Putamen (tissue), 1 donor: ENCODE results near the gene SRGAP3.

Experiments used
- DNase-seq: peaks from one replicate; pipeline ENCODE4 v3.0.0-alpha.2; 2016; ENCODE audit warnings: low spot score

SRGAP3 gene

DNA sequence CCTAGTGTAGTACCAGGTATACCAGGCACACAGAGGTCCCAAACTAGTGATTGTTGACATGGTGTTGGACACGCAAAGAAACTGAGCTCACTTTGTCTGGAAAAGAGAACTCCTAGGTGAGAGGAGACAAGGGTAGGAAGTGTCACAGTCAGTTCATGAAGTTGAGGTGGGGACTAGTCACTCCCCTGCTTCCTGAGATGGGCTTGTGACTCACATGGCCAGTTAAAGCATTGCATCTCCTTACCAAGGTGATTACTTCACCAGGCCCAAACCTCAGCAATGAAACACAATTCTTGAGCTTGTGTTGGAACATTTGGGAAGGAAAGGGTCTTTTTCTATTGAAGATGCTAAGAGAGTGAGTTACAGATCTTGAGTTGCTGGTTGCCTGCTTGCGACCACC, 236.9 kb downstream of the SRGAP3 start:
- DNase-seq = no peak

DNA sequence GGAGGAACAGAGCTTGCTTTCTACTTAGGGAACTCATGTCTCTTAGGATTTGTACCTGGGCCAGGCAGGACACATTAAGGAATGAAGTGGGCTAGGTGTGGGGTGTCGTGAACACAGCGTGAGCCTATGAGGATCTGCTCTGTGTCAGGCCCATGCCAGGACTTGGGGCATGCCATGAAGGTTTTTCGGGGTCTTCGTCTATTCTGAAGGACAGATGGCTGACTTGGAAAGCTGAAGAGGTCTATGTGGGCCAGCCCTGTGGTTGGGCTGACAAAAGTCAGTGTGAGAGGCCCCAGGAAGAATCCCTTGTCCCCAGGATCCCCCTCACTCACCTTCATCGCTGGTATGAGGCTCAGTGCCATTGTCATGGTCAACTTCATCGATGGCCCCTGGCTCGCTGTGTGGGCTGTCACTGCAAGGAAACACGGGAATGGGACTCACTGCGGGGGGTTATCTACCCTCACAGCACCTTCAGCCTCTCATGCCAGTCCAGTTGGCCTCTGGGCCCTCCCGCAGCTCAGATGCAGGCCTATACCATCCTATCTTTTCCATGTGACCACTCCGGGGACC, 239.4 kb downstream of the SRGAP3 start:
- DNase-seq = no peak

- DNase-seq = no peak
These were observed 240.7 kb downstream of the SRGAP3 start for GRCh38 chr3:9008550-9009255.

- DNase-seq = no peak
These were observed 241.5 kb downstream of the SRGAP3 start for GRCh38 chr3:9007928-9008327.

- DNase-seq = no peak
These were observed 242.2 kb downstream of the SRGAP3 start for GRCh38 chr3:9007213-9007612.

- no peak for DNase-seq
These were observed 249.4 kb downstream of the SRGAP3 start for GRCh38 chr3:9000041-9000440.

DNA sequence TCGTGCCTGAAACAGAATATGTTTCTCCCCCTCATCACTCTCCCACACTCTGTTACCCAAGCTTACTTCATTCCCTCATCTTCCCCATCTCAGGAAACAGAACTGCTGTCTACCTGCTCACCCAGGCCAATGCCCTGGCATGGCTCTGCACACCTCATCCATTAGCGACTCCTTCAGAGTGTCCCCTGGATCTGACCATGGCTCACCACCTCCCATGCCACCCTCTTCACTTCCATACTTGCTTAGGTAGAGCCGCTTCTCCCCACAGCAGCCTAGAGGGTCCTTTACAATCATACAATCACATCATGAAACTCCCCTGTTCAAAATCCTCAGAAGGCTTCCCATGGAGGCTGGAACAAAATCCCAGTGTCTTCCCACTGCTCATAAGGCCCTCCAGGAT, 252.3 kb downstream of the SRGAP3 start:
- DNase-seq = no peak

- DNase-seq = peak; percentile 51
These were observed 252.7 kb downstream of the SRGAP3 start for GRCh38 chr3:8996681-8997121.

DNA sequence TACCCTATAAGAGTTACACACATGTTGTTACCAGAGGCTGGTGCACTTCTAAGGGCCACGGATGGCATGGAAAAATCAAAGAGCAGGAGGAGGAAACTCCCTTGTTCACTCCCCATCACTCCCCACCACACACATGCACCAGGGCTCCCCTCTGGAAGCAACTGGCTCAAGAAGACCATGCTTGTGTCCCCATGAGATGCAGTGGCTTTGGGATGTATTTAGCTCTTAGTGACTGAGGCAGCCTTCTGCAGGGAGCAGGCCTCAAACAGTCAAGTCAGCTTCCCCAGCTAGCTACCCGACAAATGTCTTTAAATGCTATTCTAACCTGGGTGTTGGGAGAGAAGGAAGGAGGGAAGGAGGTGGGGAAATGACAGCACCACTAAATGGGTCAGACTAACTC, 253.2 kb downstream of the SRGAP3 start:
- DNase-seq = no peak

DNA sequence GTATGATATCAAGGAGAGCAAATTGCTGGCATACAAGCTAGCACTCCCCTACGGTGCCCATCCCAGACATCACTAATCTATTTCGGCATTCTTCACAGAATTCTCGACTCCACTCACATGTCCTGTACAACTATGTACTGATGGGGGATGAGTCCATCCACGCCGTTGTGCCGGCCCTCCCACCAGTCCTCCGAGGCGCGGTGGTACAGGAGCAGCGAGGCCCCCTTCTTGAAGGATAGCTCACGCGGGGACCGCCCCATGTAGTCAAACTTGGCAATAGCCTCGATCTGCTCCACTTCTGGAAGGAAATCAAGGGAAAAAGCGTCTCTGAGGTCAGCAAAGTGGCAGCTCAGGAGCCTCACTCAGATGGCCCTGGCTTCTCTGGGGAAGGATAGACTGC, 255.2 kb downstream of the SRGAP3 start:
- no peak for DNase-seq

DNA sequence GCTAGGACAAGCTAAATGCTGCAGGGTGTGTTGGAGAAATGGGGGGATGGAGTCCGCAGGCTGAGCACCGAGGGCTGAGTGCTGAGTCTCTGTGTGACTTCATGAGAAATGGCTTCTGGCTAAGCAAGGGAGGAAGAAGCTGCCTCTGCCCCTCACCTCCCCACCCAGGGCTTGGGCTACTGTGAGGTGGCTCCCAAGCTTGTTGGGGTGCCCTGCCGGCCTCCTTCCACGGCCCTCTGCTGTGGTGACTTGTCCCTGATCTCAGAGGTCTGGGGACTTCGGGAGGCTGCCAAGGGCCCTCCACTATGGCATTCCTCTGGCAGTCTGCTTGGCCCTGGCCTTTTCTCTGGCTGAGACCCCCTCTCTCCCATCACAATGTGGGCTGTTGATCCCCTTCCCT, 256.1 kb downstream of the SRGAP3 start:
- no peak for DNase-seq

- DNase-seq = no peak
These were observed 256.6 kb downstream of the SRGAP3 start for GRCh38 chr3:8992854-8993253.

GRCh38 chr3:8992199-8992598, 257.2 kb downstream of the SRGAP3 start:
- DNase-seq = no peak

DNA sequence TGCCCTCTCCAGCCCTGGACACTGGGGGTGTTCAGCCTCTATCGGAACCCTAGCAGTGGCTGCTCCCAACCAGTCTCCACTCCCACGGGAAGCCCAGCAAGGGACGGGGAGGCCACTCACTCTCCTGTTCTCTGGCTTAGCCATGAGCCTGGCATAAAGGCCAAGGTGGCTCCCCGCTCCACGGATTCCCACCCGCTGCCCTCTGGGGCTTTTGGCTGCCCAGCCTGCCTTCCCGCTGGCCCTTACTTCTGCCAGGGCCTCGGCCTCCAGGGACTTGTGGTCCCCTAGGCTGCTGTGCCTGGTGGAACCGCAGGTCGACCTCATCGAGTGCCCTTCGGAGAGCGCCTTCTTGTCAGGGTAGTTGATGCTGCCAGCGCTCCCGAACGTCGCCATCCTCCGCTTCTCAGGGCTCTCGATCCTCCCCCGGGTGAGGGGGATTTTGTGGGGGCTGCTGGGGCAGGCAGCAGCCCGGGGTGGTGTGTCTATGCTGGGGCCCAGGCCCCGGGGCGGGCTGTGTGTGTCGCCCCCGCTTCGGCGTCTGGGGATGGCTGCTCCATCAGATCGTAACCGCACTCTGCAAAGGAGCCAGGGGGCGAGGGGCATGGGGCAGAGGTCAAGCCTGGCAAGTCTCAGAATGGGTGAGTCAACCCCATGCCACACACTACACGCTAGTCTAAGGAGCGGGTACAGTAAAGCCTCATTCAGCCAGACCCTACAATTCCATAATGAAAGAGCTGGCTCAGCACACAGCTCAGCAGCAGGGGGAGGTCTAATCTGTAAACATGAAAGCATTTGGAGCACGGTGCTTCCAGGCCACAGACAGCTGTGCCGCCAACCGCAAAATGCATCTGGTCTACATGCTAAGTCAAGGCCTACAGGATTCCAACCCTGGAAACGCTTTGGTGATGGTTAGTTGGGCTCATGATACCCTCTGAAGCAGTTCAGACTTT, 258.9 kb downstream of the SRGAP3 start:
- DNase-seq = no peak

- no peak for DNase-seq
These were observed 260.5 kb downstream of the SRGAP3 start for GRCh38 chr3:8988791-8989558.

GRCh38 chr3:8988384-8988655, 261.1 kb downstream of the SRGAP3 start:
- DNase-seq = no peak

DNA sequence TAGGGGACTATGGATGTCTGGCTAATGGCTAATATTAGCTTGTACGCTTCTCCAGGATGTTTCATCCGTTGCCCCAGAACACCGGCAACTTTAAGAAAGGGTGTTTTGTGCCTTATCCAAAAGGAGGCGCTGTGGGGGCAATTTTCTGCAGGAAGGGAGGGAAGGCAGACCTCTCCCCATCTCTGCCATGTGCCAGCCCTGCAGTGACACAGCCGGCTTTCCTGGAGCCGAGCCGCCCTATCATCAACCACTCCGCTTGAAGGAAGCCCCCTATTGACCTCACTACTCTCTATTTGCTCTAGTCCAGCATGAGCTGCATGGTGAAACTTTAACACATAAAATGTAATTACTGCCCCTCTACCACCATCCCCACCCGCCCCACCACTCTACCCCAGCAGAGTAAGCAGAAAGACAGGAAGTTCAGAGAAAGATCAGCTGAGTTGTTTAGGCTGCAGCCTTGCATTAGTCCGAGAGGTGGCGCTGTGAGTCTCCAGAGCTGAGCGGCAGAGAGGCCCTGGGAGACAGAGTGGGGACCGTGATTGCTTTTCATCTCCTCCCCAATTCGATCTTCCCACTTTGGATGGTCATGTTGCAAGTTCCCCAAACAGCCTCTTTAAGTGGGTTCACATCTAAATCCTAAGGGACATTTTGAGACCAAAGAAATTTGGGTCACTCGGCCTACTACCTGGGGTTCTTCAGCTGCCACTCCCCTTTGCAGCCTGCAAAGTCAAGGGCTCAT, 261.6 kb downstream of the SRGAP3 start:
- peak; percentile 48 for DNase-seq

DNA sequence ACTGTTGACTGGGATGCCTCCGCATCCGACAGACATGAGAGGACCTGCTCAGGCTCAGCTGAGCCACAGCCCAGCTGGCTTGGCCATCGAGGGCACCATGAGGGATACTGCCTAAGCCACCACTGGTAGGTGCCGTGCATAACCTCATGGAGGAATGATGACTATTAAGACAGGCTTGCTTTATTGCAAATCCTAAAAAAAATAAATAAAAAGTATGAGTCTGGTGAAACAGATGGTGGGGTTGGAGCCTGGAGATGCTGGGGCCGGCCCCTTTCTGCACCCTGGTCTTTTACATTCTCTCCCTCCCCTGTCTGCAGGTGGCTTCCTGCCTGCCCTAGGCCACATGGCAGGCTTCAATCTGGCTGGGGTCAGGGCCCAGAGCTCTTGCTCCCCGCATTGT, 262.2 kb downstream of the SRGAP3 start:
- no peak for DNase-seq

- no peak for DNase-seq
These were observed 262.7 kb downstream of the SRGAP3 start for GRCh38 chr3:8986741-8987140.

GRCh38 chr3:8985876-8986275, 263.6 kb downstream of the SRGAP3 start:
- no peak for DNase-seq

DNA sequence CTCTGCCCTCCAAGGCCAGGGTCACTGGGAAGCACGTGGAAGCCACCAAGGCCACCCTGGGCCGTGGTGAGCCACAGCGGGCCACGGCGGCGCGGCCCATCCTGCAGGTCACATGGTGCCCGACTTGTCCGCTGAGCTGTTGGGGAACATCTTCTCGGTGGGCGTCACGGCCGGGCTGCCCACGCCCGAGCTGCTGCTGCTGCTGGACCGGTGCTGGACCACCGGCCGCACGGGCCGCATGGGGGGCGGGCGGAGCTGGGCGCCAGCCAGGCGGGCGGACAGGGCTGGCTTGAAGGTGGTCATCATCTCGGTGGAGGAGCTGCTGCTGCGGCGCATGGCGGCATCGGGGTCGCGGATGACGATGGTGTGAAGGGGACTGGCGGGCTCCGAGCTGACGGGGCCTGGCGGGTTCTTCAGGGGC, 264.0 kb downstream of the SRGAP3 start:
- DNase-seq = no peak

DNA sequence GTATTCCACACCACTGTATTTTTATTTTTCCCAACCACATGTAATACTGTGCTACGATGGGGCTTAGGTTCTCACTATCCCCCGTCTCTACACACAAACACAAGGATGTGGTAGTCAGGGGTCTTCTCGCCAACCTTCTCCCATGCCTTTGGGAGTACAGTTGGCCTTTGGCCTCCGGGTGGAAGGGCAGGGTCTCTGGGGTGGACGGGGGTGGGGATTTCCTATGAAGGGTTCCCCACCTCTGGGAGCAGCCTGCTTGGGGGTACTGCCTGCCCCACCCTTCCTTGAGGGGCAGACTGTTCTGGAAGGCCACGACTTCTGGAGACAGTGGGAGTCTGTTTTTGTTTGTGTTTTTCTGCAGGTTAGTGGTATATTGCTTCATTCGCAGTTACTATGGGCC, 264.9 kb downstream of the SRGAP3 start:
- DNase-seq = no peak
